GM23338 (cell line): ENCODE measurements around the gene FOXJ3. TPM values are rescaled to one million over a fixed set of nuclear protein-coding genes. Genes with fewer than 3 reads are reported as not detected.
A peak's percentile ranks its signal among the peaks of the same experiment; 100 is the strongest.

Experiments used
- ATAC-seq: fragments of 200-7000 bp; cut with Tn5 transposase; 3 replicates; pipeline ENCODE4 v1.9.1; 2020
- DNase-seq: peaks from one replicate; pipeline ENCODE4 v3.0.0-alpha.2; 2015; ENCODE audit warnings: low spot score
- H2AFZ ChIP-seq: fragments of 200-600 bp; sonication (generic); 2 replicates; pipeline ENCODE4 v1.8.0; 2016; ENCODE audit warnings: antibody characterized with exemption, mild to moderate bottlenecking, moderate library complexity
- H3F3A ChIP-seq: fragments of 200-600 bp; sonication (generic); replicated peaks from 2 replicates; pipeline ENCODE4 v1.8.0; 2017; ENCODE audit warnings: antibody characterized with exemption, mixed run types, low read depth
- H3K27ac ChIP-seq: fragments of 200-600 bp; sonication (generic); 2 replicates; pipeline ENCODE4 v1.6.1; 2016; ENCODE audit warnings: low read depth
- H3K27me3 ChIP-seq: fragments of 200-600 bp; sonication (generic); 2 replicates; pipeline ENCODE4 v1.8.0; 2016; ENCODE audit warnings: mild to moderate bottlenecking, mixed run types, moderate library complexity; ENCODE audit not compliant: insufficient read depth
- H3K36me3 ChIP-seq: fragments of 200-600 bp; sonication (generic); 2 replicates; pipeline ENCODE4 v1.8.0; 2016; ENCODE audit warnings: mild to moderate bottlenecking; ENCODE audit not compliant: insufficient read depth
- H3K4me1 ChIP-seq: fragments of 200-600 bp; sonication (generic); 2 replicates; pipeline ENCODE4 v1.8.0; 2016; ENCODE audit warnings: mild to moderate bottlenecking, moderate library complexity; ENCODE audit not compliant: insufficient read depth
- H3K4me2 ChIP-seq: fragments of 200-600 bp; sonication (generic); 2 replicates; pipeline ENCODE4 v1.7.1; 2017; ENCODE audit warnings: mixed run types
- H3K4me3 ChIP-seq: fragments of 200-600 bp; sonication (generic); 2 replicates; pipeline ENCODE4 v1.6.1; 2016; ENCODE audit warnings: mixed run types
- H3K79me2 ChIP-seq: fragments of 200-600 bp; sonication (generic); replicated peaks from 2 replicates; pipeline ENCODE4 v1.8.0; 2017; ENCODE audit warnings: mild to moderate bottlenecking; ENCODE audit not compliant: insufficient read depth
- H3K9me2 ChIP-seq: fragments of 200-600 bp; sonication (generic); 2 replicates; pipeline ENCODE4 v1.8.0; 2017; ENCODE audit not compliant: insufficient read depth
- H4K20me1 ChIP-seq: fragments of 200-600 bp; sonication (generic); replicated peaks from 2 replicates; pipeline ENCODE4 v1.8.0; 2017; ENCODE audit warnings: mild to moderate bottlenecking; ENCODE audit not compliant: insufficient read depth
- H3K27ac Mint-ChIP-seq: 2 replicates; pipeline ENCODE4 v1.8.0; 2020; ENCODE audit warnings: inconsistent platforms, mild to moderate bottlenecking, moderate library complexity, mixed read lengths
- H3K27me3 Mint-ChIP-seq: 3 replicates; pipeline ENCODE4 v1.8.0; 2022; ENCODE audit warnings: low read depth, mild to moderate bottlenecking, moderate library complexity, mixed read lengths, inconsistent platforms; ENCODE audit not compliant: insufficient read depth, poor library complexity
- H3K36me3 Mint-ChIP-seq: 3 replicates; pipeline ENCODE4 v1.8.0; 2021; ENCODE audit warnings: low read depth, mild to moderate bottlenecking, inconsistent platforms, moderate library complexity, mixed read lengths
- H3K4me1 Mint-ChIP-seq: 3 replicates; pipeline ENCODE4 v1.8.0; 2020; ENCODE audit warnings: mild to moderate bottlenecking, inconsistent platforms, mixed read lengths
- H3K4me3 Mint-ChIP-seq: 3 replicates; pipeline ENCODE4 v1.8.0; 2021; ENCODE audit warnings: moderate library complexity, mild to moderate bottlenecking, inconsistent platforms, mixed read lengths
- H3K9me3 Mint-ChIP-seq: 3 replicates; pipeline ENCODE4 v1.8.0; 2020; ENCODE audit warnings: moderate library complexity, mild to moderate bottlenecking, inconsistent platforms, mixed read lengths
- CREB1 ChIP-seq: fragments of 250-450 bp; sonication (Bioruptor Pico); IDR thresholded peaks from 2 replicates; pipeline ENCODE4 v1.5.0; 2020; ENCODE audit warnings: low read depth, mild to moderate bottlenecking, moderate library complexity
- CTCF ChIP-seq, 2 experiments: fragments of 200-600 bp in 1 of 2; sonication (generic) in 1 of 2; conservative IDR thresholded peaks; 2 replicates each; pipeline versions ENCODE4 v1.5.1 to v1.6.1; 2016 to 2017; ENCODE audit warnings: antibody characterized with exemption in 2 of 2, low read depth in 2 of 2, mild to moderate bottlenecking in 2 of 2, moderate library complexity in 1 of 2
- ETS1 ChIP-seq: IDR thresholded peaks from 2 replicates; pipeline ENCODE4 v1.6.1; 2016; ENCODE audit warnings: antibody characterized with exemption
- EZH2 ChIP-seq: fragments of 200-600 bp; sonication (generic); IDR thresholded peaks from one replicate; pipeline ENCODE4 v1.8.0; 2017; ENCODE audit warnings: antibody characterized with exemption, mild to moderate bottlenecking, low read depth; ENCODE audit not compliant: unreplicated experiment
- EZH2phosphoT487 ChIP-seq: fragments of 200-600 bp; sonication (generic); IDR thresholded peaks from one replicate; pipeline ENCODE4 v1.8.1; 2018; ENCODE audit warnings: antibody characterized with exemption; ENCODE audit not compliant: unreplicated experiment
- JUNB ChIP-seq: IDR thresholded peaks from one replicate; pipeline ENCODE4 v1.6.1; 2016; ENCODE audit warnings: antibody characterized with exemption; ENCODE audit not compliant: unreplicated experiment
- NANOG ChIP-seq: IDR thresholded peaks from 2 replicates; pipeline ENCODE4 v1.6.1; 2016; ENCODE audit warnings: antibody characterized with exemption, borderline replicate concordance
- POLR2AphosphoS5 ChIP-seq: IDR thresholded peaks from 2 replicates; pipeline ENCODE4 v1.6.1; 2016; ENCODE audit warnings: antibody characterized with exemption, low read depth
- REST ChIP-seq: IDR thresholded peaks from one replicate; pipeline ENCODE4 v1.6.1; 2018; ENCODE audit warnings: antibody characterized with exemption; ENCODE audit not compliant: unreplicated experiment
- STAT1 ChIP-seq: IDR thresholded peaks from one replicate; pipeline ENCODE4 v1.6.1; 2016; ENCODE audit warnings: antibody characterized with exemption; ENCODE audit not compliant: unreplicated experiment
- ZNF114 ChIP-seq: fragments of 250-450 bp; sonication (Bioruptor Pico); IDR thresholded peaks from 2 replicates; pipeline ENCODE4 v1.5.0; 2020; ENCODE audit warnings: mild to moderate bottlenecking, moderate library complexity
- ZNF331 ChIP-seq: fragments of 250-450 bp; sonication (Bioruptor Pico); IDR thresholded peaks from 2 replicates; pipeline ENCODE4 v1.5.0; 2020; ENCODE audit warnings: low read depth, mild to moderate bottlenecking, moderate library complexity
- ZNF462 ChIP-seq: fragments of 250-450 bp; sonication (Bioruptor Pico); IDR thresholded peaks from 2 replicates; pipeline ENCODE4 v1.5.0; 2020; ENCODE audit warnings: mild to moderate bottlenecking, moderate library complexity
- polyA plus RNA-seq: library from polyadenylated mRNA; unstranded; fragments of >200 nt; fragmentation: Nextera tagmentation; extraction: Ambion mirVana; gene quantifications from 2 replicates; pipeline ENCODE4 v1.2.1, GENCODE V29; 2016
- total RNA-seq: library from RNA; depleted of rRNA; stranded (reverse); fragments of >200 nt; shearing (Covaris generic); gene quantifications from 2 replicates; pipeline ENCODE4 v1.2.3, GENCODE V29; 2014

The FOXJ3 gene
- total and polyA plus RNA-seq, 2 experiments from 2014 or later = 36.6 to 53.3 TPM

GRCh38 chr1:42145764-42146625, 189.0 kb downstream of the FOXJ3 start:
- no peaks in the 10 kb centered on the region for H3K9me2 ChIP-seq
- no peaks in the 10 kb centered on the region for H3K36me3 ChIP-seq
- H3K4me3 ChIP-seq = no peak overlapping the region
- Mint-ChIP-seq H3K27me3 (no peaks in the 10 kb centered on the region), H3K36me3 (no peaks in the 10 kb centered on the region), H3K4me1 (no peaks in the 10 kb centered on the region), H3K4me3 (no peak overlapping the region), H3K27ac (no peak overlapping the region), H3K9me3 (no peaks in the 10 kb centered on the region)
- H3K4me2 ChIP-seq = peak overlapping the region; percentile 75; the same call in 1 of the 2 replicates
- H2AFZ ChIP-seq = peak overlapping the region; percentile 82; the same call in 1 of the 2 replicates
- DNase-seq = peak; percentile 21
- peak; percentile 40 for ATAC-seq
- no peaks in the 10 kb centered on the region for H3K79me2 ChIP-seq
- TF ChIP-seq CTCF (conservative IDR thresholded peaks at IDR 0.05; ENCODE audit: low read depth in 2 of 2) (no peak), ETS1 (no peak), ZNF331 (no peak), EZH2phosphoT487 (no peak), STAT1 (no peak), NANOG (no peak), EZH2 (no peak), ZNF114 (CRISPR knock-in tag) (no peak), ZNF462 (CRISPR knock-in tag) (no peak), REST (no peak), CREB1 (CRISPR knock-in tag) (no peak), JUNB (no peak), POLR2AphosphoS5 (no peak)
- H3K4me1 ChIP-seq = no peaks in the 10 kb centered on the region; the same call in 1 of the 2 replicates
- no peaks in the 10 kb centered on the region for H3F3A ChIP-seq
- no peaks in the 10 kb centered on the region for H3K27me3 ChIP-seq
- no peaks in the 10 kb centered on the region for H4K20me1 ChIP-seq
- no peak overlapping the region for H3K27ac ChIP-seq
